Stimulated activated CD4-positive, alpha-beta T cell treated with anti-CD3 and anti-CD28 coated beads, Interleukin-2, amount 100 ng/mL, for 48 hours (primary cell): ENCODE data around the gene ACAD10.
"Not testable (repeated sequence)": the region's sequence is repeated elsewhere in the genome, so short reads cannot be mapped to it uniquely, and the experiment has no call there.

ENCODE experiments used
- DNase-seq, 2 donors: peaks; one replicate each; pipeline ENCODE4 v3.0.0-alpha.2; 2020

Gene ACAD10

DNA sequence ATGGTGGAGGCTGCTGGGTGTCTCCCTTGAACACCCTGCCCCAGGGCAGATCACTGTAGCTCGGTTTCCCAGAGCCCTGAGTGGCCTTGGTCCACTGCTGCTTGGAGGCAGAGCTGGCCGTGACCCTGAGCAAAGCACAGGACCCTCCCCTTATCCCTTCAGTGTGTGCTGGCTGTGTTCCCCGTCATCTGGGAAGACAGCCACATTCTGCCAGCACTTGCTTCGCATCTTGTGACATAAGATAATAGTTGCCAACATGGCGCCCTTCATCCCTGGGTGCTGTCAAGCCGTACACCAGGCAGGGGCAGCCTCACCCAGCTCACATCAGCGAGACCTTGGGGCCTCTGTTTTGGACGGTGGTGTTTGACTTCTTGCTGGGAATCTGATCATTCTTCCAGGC, 68.8 kb downstream of the ACAD10 start:
- DNase-seq = no peak

- no peak for DNase-seq
Measured at GRCh38 chr12:111756196-111756595, 70.3 kb downstream of the ACAD10 start.

DNA sequence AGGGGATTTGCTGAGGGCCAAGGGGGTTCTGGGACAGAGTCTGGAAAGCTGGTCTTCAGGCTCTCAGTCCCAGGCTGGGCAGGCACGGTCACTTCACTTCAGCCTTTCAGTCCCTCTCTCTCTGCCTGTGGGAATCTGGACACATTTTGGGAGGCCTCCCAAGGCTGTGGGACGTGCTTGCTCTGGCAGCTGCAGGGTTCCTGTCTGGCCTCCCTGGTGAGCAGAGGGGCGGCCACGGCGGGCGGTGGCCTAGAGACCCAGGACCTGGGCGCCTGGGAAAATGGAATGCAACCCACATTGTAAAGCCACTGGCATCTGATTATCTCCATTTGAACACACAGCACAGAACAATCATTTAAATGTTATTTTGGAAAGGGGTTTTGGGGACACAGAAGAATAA, 70.8 kb downstream of the ACAD10 start:
- DNase-seq = no peak

DNA sequence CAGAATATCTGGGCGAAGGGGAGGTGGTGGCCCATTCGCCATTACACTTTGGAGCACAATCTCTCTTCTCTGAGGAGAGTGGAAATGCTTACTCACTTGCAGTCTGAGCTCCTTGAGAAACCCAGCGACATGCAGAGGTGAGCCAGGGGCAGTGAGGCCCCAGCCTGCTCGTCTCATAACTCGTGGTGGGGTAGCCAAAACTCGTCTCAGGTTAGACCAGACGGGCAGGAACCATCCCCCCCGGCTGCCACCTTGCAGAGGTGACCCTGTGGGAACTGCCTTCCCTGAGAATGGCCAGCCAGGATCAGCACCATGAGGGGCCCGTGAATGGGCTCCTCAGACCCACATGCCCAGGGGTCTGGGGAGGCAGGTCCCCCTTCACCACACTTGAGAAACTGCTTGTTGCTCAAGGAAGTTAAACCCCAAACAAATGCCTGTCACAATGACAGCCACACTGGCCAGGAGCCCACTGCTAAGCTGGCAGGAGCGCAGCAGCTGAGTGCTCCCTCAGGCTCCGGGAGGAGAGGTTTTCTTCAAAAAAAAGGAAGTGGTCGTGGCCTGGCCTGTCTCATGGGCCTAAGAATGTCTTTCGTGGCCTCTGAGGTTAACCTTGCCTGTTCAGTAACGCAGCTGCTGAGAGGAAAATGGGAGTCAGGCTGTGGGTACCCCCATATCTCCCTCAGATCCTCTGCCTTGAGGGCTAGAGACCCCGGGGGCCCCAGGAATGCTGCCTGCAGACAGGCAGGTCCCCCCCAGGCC, 71.7 kb downstream of the ACAD10 start:
- no peak for DNase-seq

DNA sequence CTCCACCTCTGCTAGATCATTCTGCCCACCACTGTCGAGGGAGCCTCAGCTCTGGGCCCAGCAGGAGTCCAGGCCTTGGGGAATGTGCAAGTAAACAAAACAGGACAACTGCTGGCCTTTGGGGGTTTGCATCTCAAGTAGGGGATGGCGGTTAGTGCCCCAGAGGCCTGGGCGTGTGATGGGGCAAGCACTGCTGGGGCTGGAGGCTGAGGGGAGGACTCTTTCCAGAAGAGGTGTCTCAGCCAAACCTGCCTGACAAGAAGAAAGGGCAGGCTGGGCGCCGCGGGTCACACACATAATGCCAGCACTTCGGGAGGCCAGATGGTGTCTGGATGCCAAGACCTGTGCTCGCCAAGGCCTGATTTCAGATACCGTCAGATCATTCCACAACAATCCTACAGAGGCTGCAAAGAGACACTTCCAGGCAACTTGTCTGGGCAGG, 72.3 kb downstream of the ACAD10 start:
- DNase-seq = no peak

DNA sequence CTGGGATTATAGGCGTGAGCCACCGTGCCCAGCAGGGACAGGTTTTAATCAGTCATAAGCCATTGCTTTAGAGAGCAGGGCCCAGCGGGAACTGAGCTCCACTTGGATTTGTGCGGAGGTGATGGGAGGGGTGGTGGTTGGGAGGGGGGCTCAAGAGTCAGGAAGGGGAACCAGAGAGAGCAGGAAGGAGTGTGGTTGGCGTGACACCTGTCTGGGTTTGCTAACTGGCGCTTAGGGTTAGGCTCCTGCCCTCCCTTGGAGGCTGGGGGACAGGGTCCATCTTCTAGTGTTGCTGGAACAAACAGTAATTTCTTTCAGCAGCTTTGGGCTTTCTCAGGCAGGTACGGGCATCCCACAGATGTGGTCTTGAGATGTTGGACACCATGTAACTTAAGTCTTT, 73.4 kb downstream of the ACAD10 start:
- no peak for DNase-seq

DNA sequence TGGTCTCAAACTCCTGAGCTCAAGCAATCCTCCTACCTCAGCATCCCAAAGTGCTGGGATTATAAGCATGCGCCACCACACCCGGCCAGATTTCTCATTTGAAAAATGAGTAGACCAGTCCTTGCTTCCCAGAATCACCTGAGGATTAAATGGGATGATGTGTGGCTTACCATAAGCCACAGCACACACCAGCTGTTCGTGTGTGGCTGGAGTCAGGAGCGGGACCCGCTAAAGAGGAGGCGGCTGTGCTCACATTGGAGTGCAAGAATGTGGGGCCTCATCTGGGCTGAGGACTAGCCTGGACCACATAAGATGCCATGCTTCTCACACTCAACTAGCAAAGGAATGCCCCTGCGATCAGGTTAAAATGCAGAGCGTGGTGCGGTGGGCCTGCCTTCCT, 74.1 kb downstream of the ACAD10 start:
- DNase-seq = no peak

GRCh38 chr12:111761099-111761498, 75.2 kb downstream of the ACAD10 start:
- DNase-seq = no peak

DNA sequence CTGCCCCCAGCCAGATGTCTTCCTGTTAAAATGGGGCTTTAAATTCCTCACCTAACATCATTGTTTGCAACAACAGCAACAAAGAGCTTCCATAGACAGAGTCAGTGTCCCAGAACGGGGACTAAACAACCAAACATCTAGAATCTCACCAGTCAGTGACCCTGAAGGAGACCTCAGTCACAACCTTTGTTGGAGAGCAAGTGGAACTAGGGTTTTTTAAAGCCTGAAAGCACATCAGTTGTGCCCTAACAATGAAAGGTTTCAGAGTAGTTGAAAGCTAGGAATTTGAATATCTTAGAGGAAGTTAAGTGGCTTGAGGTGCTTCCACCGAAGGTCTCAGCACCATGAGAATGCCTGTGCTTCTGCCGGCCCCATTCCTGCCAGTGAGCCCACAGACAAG, 75.9 kb downstream of the ACAD10 start:
- no peak for DNase-seq

- DNase-seq = not testable (repeated sequence)
Measured at GRCh38 chr12:111763552-111763951, 77.7 kb downstream of the ACAD10 start.

GRCh38 chr12:111764120-111764821, 78.4 kb downstream of the ACAD10 start:
- DNase-seq = no peak

DNA sequence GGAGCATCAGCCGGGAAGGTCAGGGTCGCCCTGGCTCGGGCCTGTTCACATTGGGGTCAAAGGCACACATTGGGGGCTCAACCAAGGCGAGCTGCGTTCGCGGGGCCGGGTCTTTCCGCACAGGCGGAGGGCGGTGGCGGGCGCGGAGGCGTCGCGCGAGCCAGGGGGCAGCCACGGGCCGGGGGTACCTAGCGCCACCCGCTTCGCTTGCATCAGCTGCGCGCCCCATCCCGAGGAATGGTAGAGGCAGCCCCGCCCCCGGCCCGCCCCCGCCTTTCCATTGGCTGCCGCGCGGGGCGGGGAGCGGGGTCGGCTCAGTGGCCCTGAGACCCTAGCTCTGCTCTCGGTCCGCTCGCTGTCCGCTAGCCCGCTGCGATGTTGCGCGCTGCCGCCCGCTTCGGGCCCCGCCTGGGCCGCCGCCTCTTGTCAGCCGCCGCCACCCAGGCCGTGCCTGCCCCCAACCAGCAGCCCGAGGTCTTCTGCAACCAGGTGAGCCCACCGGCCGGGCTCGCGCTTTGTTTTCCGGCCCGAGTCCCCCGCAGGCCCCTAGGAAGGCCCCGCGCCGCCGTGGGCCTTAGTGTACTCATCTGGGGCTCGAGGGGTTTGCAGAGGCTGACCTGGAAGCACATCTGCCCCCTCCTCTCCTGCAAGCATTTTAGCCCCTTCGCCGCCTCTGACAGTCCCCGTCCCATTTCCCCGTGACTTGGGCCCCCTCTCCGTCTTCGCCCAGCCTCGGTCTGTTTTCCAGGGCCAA, 80.9 kb downstream of the ACAD10 start, which contains the start of gene ALDH2:
TSS of gene ALDH2 (plus strand) at position 326 of the 754 bp plus-strand sequence. CDS start at position 376, 50 bp downstream.
- DNase-seq = peak in 1 of 2 donors; percentile 19

DNA sequence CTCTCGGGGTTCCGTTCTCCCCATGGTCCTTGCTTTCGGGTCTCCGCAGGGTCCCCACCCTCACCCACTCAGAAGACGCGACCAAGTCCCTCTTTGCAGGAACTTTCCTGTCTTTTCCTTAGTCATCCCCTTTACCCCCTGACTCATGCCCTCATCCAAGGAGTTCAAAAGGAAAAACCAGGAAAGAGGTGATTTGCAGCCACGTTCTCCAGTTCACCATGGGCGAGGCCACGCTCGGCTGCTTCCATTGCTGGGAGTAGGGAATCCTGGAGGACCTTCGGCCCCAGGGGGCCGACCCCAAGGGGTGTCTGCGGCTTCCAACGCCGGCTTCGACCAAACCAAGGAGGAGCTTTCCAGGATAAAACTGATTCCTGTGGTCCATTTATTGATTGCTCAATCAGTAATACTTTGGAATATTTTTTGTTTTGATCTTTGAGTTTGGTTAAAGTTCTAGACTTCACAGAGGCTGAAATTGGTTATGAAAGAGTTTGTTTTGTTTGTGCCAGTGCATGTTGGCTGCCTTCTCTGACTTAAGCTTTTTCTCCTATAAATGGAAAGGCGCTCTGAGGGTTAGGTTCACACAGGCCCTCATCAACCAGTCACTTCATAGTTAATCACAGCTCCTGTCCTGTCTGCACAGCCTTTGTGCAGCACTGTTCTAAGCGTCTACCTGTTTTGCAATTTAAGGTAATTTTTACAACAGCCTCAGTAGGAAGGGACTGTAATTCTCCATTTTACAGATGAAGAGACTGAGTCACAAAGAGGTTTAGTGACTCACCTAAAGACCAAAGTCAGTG, 81.7 kb downstream of the ACAD10 start:
- DNase-seq = no peak

DNA sequence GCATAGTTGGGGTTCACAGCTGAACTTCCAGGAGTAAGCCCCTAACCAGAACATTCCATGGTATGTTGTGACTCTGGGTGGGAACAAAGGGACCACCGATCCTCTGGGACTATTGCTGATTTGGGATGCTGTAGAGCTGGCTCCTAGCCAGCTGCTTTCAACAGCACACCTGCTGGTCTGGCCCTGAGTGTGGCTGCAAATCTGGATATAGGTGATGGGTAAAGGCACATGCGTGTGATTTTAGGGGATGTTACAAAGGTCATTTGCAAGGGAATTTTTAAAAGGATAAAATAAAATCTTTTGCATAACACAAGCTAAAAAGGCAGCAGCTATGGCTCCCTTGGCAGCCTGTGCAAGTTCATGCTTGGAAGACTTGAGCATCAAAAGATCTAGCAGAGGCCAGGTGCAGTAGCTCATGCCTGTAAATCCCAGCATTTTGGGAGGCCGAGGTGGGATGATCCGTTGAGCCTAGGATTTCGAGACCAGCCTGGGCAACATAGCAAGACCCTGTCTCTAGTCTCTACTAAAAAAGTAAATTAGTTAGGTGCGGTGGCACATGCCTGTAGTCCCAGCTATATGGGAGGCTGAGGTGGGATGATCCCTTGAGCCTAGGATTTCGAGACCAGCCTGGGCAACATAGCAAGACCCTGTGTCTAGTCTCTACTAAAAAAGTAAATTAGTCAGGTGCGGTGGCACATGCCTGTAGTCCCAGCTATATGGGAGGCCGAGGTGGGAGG, 82.5 kb downstream of the ACAD10 start:
- no peak for DNase-seq

DNA sequence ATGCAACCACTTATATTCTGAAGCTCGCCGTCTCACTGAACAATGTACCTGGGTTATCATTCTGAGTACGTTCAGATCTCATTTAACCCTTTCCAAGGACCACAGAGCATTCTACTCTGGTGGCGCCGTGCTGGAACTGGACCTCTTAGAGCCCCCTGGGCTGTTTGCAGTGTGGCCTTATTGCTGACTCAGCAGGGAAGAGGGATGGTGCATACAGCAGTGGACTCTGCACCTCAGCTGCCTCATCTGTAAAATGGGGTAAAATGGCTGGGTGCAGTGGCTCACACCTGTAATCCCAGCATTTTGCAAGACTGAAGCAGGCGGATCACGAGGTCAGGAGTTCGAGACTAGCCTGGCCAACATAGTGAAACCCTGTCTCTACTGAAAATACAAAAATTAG, 83.7 kb downstream of the ACAD10 start:
- DNase-seq = no peak

DNA sequence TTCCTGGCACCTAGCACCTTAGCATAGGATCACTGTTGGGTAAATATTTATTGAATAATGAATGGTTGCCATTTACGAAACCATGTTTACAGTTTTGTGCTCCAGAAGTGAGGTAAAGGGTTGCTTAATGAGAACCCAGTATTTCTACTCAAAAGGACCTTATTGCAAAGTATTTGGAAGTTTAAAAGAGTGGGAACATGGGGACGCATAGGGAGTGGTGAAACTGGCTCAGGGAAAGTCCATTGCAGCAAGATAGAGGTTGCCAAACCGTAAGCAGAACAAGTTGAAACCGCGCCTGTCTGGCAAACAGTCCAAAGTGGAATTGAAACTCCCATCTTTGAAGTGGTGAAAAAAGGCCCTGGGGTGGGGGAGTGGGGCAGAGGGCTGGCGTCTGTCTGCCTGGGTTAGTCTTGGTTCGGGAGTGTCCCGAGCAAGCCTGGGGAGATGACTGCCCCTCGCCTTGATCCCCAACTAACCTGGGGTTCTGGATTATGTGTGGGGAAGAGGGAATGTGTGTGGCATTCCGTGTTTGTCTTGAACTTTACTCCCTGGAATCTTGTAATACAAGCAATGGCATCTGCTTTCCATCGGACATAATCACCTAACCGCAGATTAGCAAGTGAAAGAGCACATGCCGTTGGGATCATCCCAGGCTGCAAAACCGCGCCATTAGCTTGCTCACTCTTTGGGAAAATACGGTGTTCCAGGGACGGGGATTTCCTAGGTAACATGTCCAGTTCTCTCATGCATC, 88.1 kb downstream of the ACAD10 start:
- no peak for DNase-seq

DNA sequence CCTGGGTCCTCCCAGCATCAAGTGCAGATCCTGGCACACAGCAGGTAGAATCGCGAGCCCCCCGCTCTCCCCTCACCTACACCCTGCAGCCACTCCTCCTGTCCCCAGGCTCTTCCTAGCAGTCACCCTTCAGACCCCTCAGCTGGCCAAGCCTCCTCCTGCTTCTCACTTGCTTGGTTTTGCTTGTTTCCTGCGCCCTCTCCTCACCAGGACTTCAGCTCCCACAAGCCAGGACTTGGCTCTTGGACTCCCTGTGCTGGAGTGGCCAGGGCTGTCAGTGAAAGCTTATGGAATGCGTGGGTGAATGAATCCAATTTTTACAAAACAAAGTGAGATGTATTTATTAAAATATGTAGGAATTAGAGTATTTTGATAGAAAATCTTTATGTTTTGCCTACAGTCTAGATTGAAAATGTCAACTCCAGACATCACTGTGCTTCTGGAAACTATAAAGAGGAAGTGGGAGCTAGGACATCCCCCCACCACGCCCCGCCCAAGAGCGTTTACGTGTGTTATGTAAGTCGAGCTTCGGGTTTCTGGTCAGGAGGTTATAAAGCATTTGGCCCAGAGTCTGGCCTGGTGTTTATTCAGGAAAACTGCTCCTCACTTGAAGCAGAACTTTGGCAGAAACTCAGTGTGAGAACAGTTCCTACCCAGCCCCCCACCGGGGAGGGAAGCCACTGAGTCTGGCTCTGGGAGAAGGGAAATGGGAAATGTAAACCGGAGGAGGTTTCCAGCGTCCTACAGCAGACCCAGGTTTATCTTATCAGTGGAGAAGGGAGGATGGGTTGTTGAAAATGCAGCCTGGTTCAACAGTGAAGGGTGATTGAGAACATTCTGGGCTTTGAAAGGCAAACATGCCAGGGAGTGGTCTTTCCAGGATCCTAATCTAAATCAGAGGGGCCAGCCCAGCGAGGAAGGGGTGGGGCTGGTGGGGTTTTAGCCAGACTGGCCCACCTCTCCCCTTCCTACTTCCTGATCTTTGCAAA, 89.6 kb downstream of the ACAD10 start:
- DNase-seq = no peak

GRCh38 chr12:111776836-111777344, 91.0 kb downstream of the ACAD10 start:
- no peak for DNase-seq

DNA sequence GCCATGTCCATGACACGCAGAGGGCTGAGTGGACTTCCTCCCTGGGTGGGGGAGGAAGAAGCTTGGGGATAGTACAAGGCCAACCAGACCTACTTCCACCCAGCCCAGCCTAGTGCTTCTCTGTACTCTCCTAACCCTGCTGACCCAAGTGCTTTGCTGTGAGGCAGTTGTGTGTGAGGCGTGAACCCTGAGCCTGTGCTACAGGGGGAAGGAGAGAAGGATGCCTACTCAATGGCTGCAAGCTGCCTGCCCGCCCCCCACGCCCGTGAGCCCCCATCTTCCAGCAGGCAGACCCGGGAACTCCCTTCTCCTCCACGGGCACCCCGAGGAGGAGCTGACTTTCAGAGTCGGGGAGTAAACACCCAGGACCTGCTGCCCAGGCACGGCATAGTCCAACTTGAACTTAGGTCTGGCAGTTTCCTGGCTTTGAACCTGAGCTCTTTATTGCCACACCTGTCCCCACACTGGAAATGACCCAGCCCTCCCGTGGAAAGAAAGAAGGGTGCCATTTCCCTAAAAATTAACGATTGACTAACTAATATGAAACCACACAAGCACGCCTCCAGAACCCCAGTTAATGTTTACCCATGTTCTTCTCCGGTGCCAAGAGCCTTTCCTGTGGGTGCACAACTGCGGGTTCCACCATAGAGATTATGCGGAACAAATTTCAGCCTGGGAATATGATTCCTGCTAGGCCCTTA, 91.6 kb downstream of the ACAD10 start:
- no peak for DNase-seq
